Liver (tissue), 9 donors: Measurements from ENCODE around the gene SLC9B2. TPM values are rescaled to one million over a fixed set of nuclear protein-coding genes. Genes with fewer than 3 reads are reported as not detected.

Experiments
- DNase-seq: peaks from one replicate; pipeline ENCODE4 v3.0.0-alpha.2; 2017; ENCODE audit warnings: low spot score
- H3K27ac ChIP-seq, 2 donors: one replicate each; pipeline ENCODE4 v1.7.0; 2013; ENCODE audit warnings: inconsistent platforms in 2 of 2, low read length in 2 of 2, control low read depth in 1 of 2, low read depth in 1 of 2, mild to moderate bottlenecking in 1 of 2
- H3K27me3 ChIP-seq, 4 donors: one replicate each; pipeline versions ENCODE4 v1.6.1 to v1.7.0; 2013; ENCODE audit warnings: low read length in 3 of 4, inconsistent platforms in 1 of 4, mild to moderate bottlenecking in 1 of 4, moderate library complexity in 1 of 4; ENCODE audit not compliant: control insufficient read depth in 4 of 4, insufficient read depth in 4 of 4
- H3K36me3 ChIP-seq, 4 donors: one replicate each; pipeline versions ENCODE4 v1.6.1 to v1.7.0; 2013; ENCODE audit warnings: low read length in 3 of 4, mild to moderate bottlenecking in 3 of 4, low read depth in 1 of 4, moderate library complexity in 1 of 4; ENCODE audit not compliant: control insufficient read depth in 4 of 4, insufficient read depth in 3 of 4
- H3K4me1 ChIP-seq, 4 donors: one replicate each; pipeline versions ENCODE4 v1.6.1 to v1.7.0; 2013; ENCODE audit warnings: low read length in 3 of 4, mild to moderate bottlenecking in 3 of 4, moderate library complexity in 1 of 4; ENCODE audit not compliant: control insufficient read depth in 4 of 4, insufficient read depth in 4 of 4
- H3K4me3 ChIP-seq, 3 donors: one replicate each; pipeline versions ENCODE4 v1.6.1 to v1.7.0; 2013; ENCODE audit warnings: low read length in 3 of 3, control low read depth in 1 of 3, low read depth in 1 of 3, mild to moderate bottlenecking in 1 of 3
- H3K9ac ChIP-seq, 2 donors: one replicate each; pipeline ENCODE4 v1.7.0; 2013; ENCODE audit warnings: low read length in 2 of 2, mild to moderate bottlenecking in 2 of 2, moderate library complexity in 2 of 2, control low read depth in 1 of 2, low read depth in 1 of 2
- H3K9me3 ChIP-seq, 4 donors: one replicate each; pipeline versions ENCODE4 v1.6.1 to v1.7.0; 2013; ENCODE audit warnings: low read length in 3 of 4; ENCODE audit not compliant: control insufficient read depth in 4 of 4
- ATF3 ChIP-seq: IDR thresholded peaks from 2 replicates; pipeline ENCODE4 v1.6.1; 2016; ENCODE audit warnings: antibody characterized with exemption
- EGR1 ChIP-seq, 2 donors: IDR thresholded peaks; 2 replicates each; pipeline ENCODE4 v1.6.1; 2016 to 2018; ENCODE audit warnings: antibody characterized with exemption in 2 of 2, low read depth in 2 of 2
- FOXA1 ChIP-seq: IDR thresholded peaks from 2 replicates; pipeline ENCODE4 v1.6.1; 2016; ENCODE audit warnings: antibody characterized with exemption
- FOXA2 ChIP-seq: IDR thresholded peaks from 2 replicates; pipeline ENCODE4 v1.6.1; 2016; ENCODE audit warnings: antibody characterized with exemption
- GABPA ChIP-seq, 2 donors: IDR thresholded peaks in 1 of 2; conservative IDR thresholded peaks in 1 of 2; 2 replicates each; pipeline ENCODE4 v1.6.1; 2016; ENCODE audit warnings: antibody characterized with exemption in 2 of 2, mild to moderate bottlenecking in 1 of 2, moderate library complexity in 1 of 2
- HNF4G ChIP-seq: IDR thresholded peaks from 2 replicates; pipeline ENCODE4 v1.6.1; 2016; ENCODE audit warnings: antibody characterized with exemption
- JUND ChIP-seq, 2 donors: IDR thresholded peaks; 2 replicates each; pipeline ENCODE4 v1.6.1; 2016; ENCODE audit warnings: antibody characterized with exemption in 2 of 2
- MAX ChIP-seq: IDR thresholded peaks from 2 replicates; pipeline ENCODE4 v1.6.1; 2016; ENCODE audit warnings: antibody characterized with exemption
- NR2F2 ChIP-seq: IDR thresholded peaks from 2 replicates; pipeline ENCODE4 v1.6.1; 2016; ENCODE audit warnings: antibody characterized with exemption
- RAD21 ChIP-seq, 2 donors: IDR thresholded peaks; 2 replicates each; pipeline ENCODE4 v1.6.1; 2016; ENCODE audit warnings: antibody characterized with exemption in 2 of 2, mild to moderate bottlenecking in 2 of 2
- SP1 ChIP-seq: IDR thresholded peaks from 2 replicates; pipeline ENCODE4 v1.6.1; 2018; ENCODE audit warnings: antibody characterized with exemption, mild to moderate bottlenecking
- YY1 ChIP-seq: IDR thresholded peaks from 2 replicates; pipeline ENCODE4 v1.6.1; 2016; ENCODE audit warnings: antibody characterized with exemption, mild to moderate bottlenecking
- WGBS: extraction: QIAGEN DNeasy Blood & Tissue Kit; methylation state at CpG from one replicate; pipeline ENCODE4 v1.1.7; 2013; 5-methylcytosine and 5-hydroxymethylcytosine counted together
- polyA plus RNA-seq, 2 donors: library from polyadenylated mRNA; stranded (reverse) in 1 of 2; unstranded in 1 of 2; fragments of 200-250 nt in 1 of 2; fragments of >200 nt in 1 of 2; fragmentation: Nextera tagmentation in 1 of 2; extraction: Ambion mirVana in 1 of 2; gene quantifications; one replicate each; pipeline versions ENCODE4 v1.2.1 to v1.2.3, GENCODE V29; 2013 to 2015
- total RNA-seq, 2 donors: library from RNA; depleted of rRNA; stranded (reverse); fragments of >200 nt; gene quantifications; one replicate each; pipeline ENCODE4 v1.2.3, GENCODE V29; 2014
- TF ChIP-seq, protein P1 (sequence below): fragments of 150-350 bp; IDR thresholded peaks from 2 replicates; pipeline ENCODE4 v1.5.1; 2017; ENCODE audit warnings: improper control_type of control experiment, low read depth, low read length; ENCODE audit not compliant: missing input control
- TF ChIP-seq, protein P2 (sequence below): IDR thresholded peaks from 2 replicates; pipeline ENCODE4 v1.6.1; 2016; ENCODE audit warnings: antibody characterized with exemption, mild to moderate bottlenecking
- TF ChIP-seq, protein P3 (sequence below): IDR thresholded peaks from 2 replicates; pipeline ENCODE4 v1.6.1; 2016; ENCODE audit warnings: antibody characterized with exemption
- donor health status: healthy.
- donor health status: healthy.
- donor health status: healthy.
- donor health status: healthy.
- donor health status: healthy.

SLC9B2 gene
- total and polyA plus RNA-seq, 4 donors: 23.7 to 47.0 (median 34.5) TPM

- no peak for DNase-seq
- Histone ChIP-seq H3K4me3 (no peak overlapping the region), H3K27me3 (no peaks in the 10 kb centered on the region), H3K4me1 (no peaks in the 10 kb centered on the region), H3K27ac (no peak overlapping the region), H3K9me3 (no peaks in the 10 kb centered on the region), H3K36me3 (no peaks in the 10 kb centered on the region), H3K9ac (no peak overlapping the region)
- TF ChIP-seq HNF4G: no peak
- TF ChIP-seq NR2F2: no peak
- TF ChIP-seq, protein P1, sequence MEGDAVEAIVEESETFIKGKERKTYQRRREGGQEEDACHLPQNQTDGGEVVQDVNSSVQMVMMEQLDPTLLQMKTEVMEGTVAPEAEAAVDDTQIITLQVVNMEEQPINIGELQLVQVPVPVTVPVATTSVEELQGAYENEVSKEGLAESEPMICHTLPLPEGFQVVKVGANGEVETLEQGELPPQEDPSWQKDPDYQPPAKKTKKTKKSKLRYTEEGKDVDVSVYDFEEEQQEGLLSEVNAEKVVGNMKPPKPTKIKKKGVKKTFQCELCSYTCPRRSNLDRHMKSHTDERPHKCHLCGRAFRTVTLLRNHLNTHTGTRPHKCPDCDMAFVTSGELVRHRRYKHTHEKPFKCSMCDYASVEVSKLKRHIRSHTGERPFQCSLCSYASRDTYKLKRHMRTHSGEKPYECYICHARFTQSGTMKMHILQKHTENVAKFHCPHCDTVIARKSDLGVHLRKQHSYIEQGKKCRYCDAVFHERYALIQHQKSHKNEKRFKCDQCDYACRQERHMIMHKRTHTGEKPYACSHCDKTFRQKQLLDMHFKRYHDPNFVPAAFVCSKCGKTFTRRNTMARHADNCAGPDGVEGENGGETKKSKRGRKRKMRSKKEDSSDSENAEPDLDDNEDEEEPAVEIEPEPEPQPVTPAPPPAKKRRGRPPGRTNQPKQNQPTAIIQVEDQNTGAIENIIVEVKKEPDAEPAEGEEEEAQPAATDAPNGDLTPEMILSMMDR: no peak
- no peak for TF ChIP-seq SP1
- no peak for TF ChIP-seq RAD21 (IDR thresholded peaks at IDR 0.05)
- TF ChIP-seq MAX: no peak
- TF ChIP-seq, protein P2, sequence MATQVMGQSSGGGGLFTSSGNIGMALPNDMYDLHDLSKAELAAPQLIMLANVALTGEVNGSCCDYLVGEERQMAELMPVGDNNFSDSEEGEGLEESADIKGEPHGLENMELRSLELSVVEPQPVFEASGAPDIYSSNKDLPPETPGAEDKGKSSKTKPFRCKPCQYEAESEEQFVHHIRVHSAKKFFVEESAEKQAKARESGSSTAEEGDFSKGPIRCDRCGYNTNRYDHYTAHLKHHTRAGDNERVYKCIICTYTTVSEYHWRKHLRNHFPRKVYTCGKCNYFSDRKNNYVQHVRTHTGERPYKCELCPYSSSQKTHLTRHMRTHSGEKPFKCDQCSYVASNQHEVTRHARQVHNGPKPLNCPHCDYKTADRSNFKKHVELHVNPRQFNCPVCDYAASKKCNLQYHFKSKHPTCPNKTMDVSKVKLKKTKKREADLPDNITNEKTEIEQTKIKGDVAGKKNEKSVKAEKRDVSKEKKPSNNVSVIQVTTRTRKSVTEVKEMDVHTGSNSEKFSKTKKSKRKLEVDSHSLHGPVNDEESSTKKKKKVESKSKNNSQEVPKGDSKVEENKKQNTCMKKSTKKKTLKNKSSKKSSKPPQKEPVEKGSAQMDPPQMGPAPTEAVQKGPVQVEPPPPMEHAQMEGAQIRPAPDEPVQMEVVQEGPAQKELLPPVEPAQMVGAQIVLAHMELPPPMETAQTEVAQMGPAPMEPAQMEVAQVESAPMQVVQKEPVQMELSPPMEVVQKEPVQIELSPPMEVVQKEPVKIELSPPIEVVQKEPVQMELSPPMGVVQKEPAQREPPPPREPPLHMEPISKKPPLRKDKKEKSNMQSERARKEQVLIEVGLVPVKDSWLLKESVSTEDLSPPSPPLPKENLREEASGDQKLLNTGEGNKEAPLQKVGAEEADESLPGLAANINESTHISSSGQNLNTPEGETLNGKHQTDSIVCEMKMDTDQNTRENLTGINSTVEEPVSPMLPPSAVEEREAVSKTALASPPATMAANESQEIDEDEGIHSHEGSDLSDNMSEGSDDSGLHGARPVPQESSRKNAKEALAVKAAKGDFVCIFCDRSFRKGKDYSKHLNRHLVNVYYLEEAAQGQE: no peak
- TF ChIP-seq, protein P3, sequence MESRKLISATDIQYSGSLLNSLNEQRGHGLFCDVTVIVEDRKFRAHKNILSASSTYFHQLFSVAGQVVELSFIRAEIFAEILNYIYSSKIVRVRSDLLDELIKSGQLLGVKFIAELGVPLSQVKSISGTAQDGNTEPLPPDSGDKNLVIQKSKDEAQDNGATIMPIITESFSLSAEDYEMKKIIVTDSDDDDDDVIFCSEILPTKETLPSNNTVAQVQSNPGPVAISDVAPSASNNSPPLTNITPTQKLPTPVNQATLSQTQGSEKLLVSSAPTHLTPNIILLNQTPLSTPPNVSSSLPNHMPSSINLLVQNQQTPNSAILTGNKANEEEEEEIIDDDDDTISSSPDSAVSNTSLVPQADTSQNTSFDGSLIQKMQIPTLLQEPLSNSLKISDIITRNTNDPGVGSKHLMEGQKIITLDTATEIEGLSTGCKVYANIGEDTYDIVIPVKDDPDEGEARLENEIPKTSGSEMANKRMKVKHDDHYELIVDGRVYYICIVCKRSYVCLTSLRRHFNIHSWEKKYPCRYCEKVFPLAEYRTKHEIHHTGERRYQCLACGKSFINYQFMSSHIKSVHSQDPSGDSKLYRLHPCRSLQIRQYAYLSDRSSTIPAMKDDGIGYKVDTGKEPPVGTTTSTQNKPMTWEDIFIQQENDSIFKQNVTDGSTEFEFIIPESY: no peak
- TF ChIP-seq GABPA (IDR thresholded peaks at IDR 0.05 in 1 of 2, conservative IDR thresholded peaks at IDR 0.05 in 1 of 2): no peak
- no peak for TF ChIP-seq ATF3
- no peak for TF ChIP-seq FOXA1
- TF ChIP-seq FOXA2: no peak
- TF ChIP-seq JUND (IDR thresholded peaks at IDR 0.05): no peak
- TF ChIP-seq YY1: no peak
- WGBS: 86% methylated on average over 1 of the region's 1 CpG
These were observed 41.6 kb upstream of the SLC9B2 start for GRCh38 chr4:103118166-103118565.

GRCh38 chr4:103111598-103111997 lies 35.0 kb upstream of the SLC9B2 start:
- no peaks in the 10 kb centered on the region for H3K9me3 ChIP-seq
- H3K27ac ChIP-seq: no peak overlapping the region
- no peak for TF ChIP-seq RAD21 (IDR thresholded peaks at IDR 0.05)
- TF ChIP-seq EGR1 (IDR thresholded peaks at IDR 0.05; ENCODE audit: low read depth in 2 of 2): no peak
- H3K36me3 ChIP-seq: no peaks in the 10 kb centered on the region
- H3K4me3 ChIP-seq: no peak overlapping the region
- no peak overlapping the region for H3K9ac ChIP-seq
- H3K4me1 ChIP-seq: peaks cover 0 to 3% (median 0%) of the 10 kb centered on the region in 4 donors
- WGBS: 97% methylated on average over 4 of the region's 4 CpGs
- DNase-seq: no peak
- no peaks in the 10 kb centered on the region for H3K27me3 ChIP-seq
